Trophoblast cell (in vitro differentiated cells and primary cell): ENCODE data around the gene ADD1.
A peak's percentile ranks its signal among the peaks of the same experiment; 100 is the strongest.

ENCODE experiments used
- DNase-seq, 2 donors: peaks; one replicate each; pipeline ENCODE4 v3.0.0-alpha.2; 2016
- H2AFZ ChIP-seq: 2 replicates; pipeline ENCODE4 v1.6.1; 2013; ENCODE audit warnings: low read length, moderate library complexity, mild to moderate bottlenecking; ENCODE audit not compliant: insufficient read depth, poor library complexity
- H2AK5ac ChIP-seq: 2 replicates; pipeline ENCODE4 v1.6.1; 2013; ENCODE audit warnings: mild to moderate bottlenecking, low read length
- H2BK120ac ChIP-seq: 2 replicates; pipeline ENCODE4 v1.6.1; 2013; ENCODE audit warnings: low read length, mild to moderate bottlenecking, moderate library complexity; ENCODE audit not compliant: insufficient read depth, poor library complexity
- H2BK12ac ChIP-seq: 2 replicates; pipeline ENCODE4 v1.6.1; 2013; ENCODE audit warnings: mild to moderate bottlenecking, low read length, moderate library complexity
- H2BK5ac ChIP-seq: 2 replicates; pipeline ENCODE4 v1.6.1; 2013; ENCODE audit warnings: low read length, low read depth, moderate library complexity, mild to moderate bottlenecking; ENCODE audit not compliant: poor library complexity
- H3K14ac ChIP-seq: 2 replicates; pipeline ENCODE4 v1.6.1; 2013; ENCODE audit warnings: mild to moderate bottlenecking, low read length
- H3K18ac ChIP-seq: 2 replicates; pipeline ENCODE4 v1.6.1; 2013; ENCODE audit warnings: mild to moderate bottlenecking, low read length
- H3K23ac ChIP-seq: 2 replicates; pipeline ENCODE4 v1.6.1; 2013; ENCODE audit warnings: low read length
- H3K27ac ChIP-seq: 2 replicates; pipeline ENCODE4 v1.5.1; 2013; ENCODE audit warnings: low read depth, mild to moderate bottlenecking, inconsistent platforms, low read length, moderate library complexity
- H3K27me3 ChIP-seq: 2 replicates; pipeline ENCODE4 v1.6.1; 2013; ENCODE audit warnings: inconsistent platforms, mild to moderate bottlenecking, low read length, moderate library complexity; ENCODE audit not compliant: insufficient read depth
- H3K36me3 ChIP-seq, 2 experiments: 1 replicate in 1 of 2; 2 replicates in 1 of 2; pipeline ENCODE4 v1.6.1; 2013; ENCODE audit warnings: low read length in 2 of 2, mild to moderate bottlenecking in 2 of 2, moderate library complexity in 1 of 2; ENCODE audit not compliant: insufficient read depth in 2 of 2, control insufficient read depth in 1 of 2
- H3K4ac ChIP-seq: 2 replicates; pipeline ENCODE4 v1.6.1; 2013; ENCODE audit warnings: low read depth, mild to moderate bottlenecking, low read length, moderate library complexity
- H3K4me1 ChIP-seq, 2 experiments: 1 replicate in 1 of 2; 2 replicates in 1 of 2; pipeline ENCODE4 v1.6.1; 2013; ENCODE audit warnings: low read length in 2 of 2, mild to moderate bottlenecking in 2 of 2, moderate library complexity in 1 of 2; ENCODE audit not compliant: insufficient read depth in 2 of 2, control insufficient read depth in 1 of 2
- H3K4me2 ChIP-seq: 2 replicates; pipeline ENCODE4 v1.6.1; 2013; ENCODE audit warnings: inconsistent platforms, mild to moderate bottlenecking, low read length, moderate library complexity
- H3K4me3 ChIP-seq: 2 replicates; pipeline ENCODE4 v1.5.1; 2013; ENCODE audit warnings: mild to moderate bottlenecking, low read depth, low read length, inconsistent platforms
- H3K79me1 ChIP-seq: one replicate; pipeline ENCODE4 v1.6.1; 2013; ENCODE audit warnings: low read length
- H3K79me2 ChIP-seq: 2 replicates; pipeline ENCODE4 v1.6.1; 2013; ENCODE audit warnings: low read length, mild to moderate bottlenecking; ENCODE audit not compliant: control insufficient read depth, insufficient read depth, poor library complexity
- H3K9ac ChIP-seq: 2 replicates; pipeline ENCODE4 v1.6.1; 2013; ENCODE audit warnings: mild to moderate bottlenecking, low read length
- H3K9me3 ChIP-seq: 2 replicates; pipeline ENCODE4 v1.6.1; 2013; ENCODE audit warnings: low read depth, mild to moderate bottlenecking, control low read depth, inconsistent platforms, low read length; ENCODE audit not compliant: insufficient read depth
- H4K12ac ChIP-seq: 2 replicates; pipeline ENCODE4 v1.6.1; 2013; ENCODE audit warnings: low read depth, mild to moderate bottlenecking, low read length, moderate library complexity
- H4K8ac ChIP-seq: 2 replicates; pipeline ENCODE4 v1.6.1; 2013; ENCODE audit warnings: low read depth, mild to moderate bottlenecking, low read length, moderate library complexity
- H4K91ac ChIP-seq: one replicate; pipeline ENCODE4 v1.6.1; 2013; ENCODE audit warnings: low read depth, mild to moderate bottlenecking, low read length, moderate library complexity
- WGBS: extraction: QIAGEN DNeasy Blood & Tissue Kit; methylation state at CpG from one replicate; pipeline ENCODE4 v1.1.7; 2013; ENCODE audit warnings: missing lambda C conversion rate; ENCODE audit not compliant: insufficient read length, insufficient coverage; ENCODE audit errors: extremely low coverage; 5-methylcytosine and 5-hydroxymethylcytosine counted together

The ADD1 gene

DNA sequence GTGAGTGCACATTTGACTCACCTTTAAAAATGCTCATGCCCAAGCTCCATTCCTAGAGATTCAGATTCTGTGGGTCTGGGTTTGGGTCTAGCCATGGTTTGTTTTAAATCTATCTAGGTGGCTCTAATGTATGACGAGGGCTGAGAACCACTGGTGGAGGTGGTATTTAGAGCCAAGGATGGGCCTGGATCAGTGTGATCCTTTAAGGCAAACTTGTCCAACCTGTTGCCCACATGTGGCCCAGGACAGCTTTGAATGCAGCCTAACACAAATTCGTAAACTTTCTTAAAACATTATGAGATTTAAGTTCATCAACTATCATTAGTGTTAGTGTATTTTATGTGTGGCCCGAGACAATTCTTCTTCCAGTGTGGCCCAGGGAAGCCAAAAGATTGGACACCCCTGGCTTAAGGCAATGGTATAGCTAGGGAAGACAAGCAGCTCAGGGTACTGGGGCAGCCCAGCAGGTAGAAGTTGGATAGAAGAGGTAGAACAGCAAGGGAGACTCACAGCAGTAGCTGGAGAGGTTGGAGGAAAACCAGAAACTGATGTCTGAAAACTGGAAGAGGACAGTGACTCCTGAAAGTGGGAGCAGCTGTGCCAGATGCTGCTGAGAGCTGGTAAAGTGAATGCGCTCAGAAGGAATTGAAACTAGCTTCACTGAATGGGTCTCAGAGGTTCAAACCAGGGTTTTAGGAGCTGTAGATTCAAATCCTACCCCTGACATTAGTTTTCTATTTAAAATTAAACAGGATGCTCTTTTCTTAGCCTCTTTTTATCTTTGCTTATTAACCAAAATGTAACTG is 18.2 kb downstream of the ADD1 start:
- no peak overlapping the region for H3K9ac ChIP-seq
- WGBS: no CpG with 5 or more reads among the region's 4 CpGs
- H2AFZ ChIP-seq: no peak overlapping the region
- H3K36me3 ChIP-seq: no peaks in the 10 kb centered on the region
- no peak overlapping the region for H2BK5ac ChIP-seq
- H3K79me1 ChIP-seq: peaks cover 2% of the 10 kb centered on the region
- H4K8ac ChIP-seq: no peak overlapping the region
- H3K27me3 ChIP-seq: no peaks in the 10 kb centered on the region
- no peak overlapping the region for H4K12ac ChIP-seq
- no peak overlapping the region for H4K91ac ChIP-seq
- H2BK12ac ChIP-seq: no peak overlapping the region
- no peaks in the 10 kb centered on the region for H3K9me3 ChIP-seq
- no peak overlapping the region for H3K4me3 ChIP-seq
- H3K4me2 ChIP-seq: no peak overlapping the region
- H2AK5ac ChIP-seq: no peak overlapping the region
- no peak overlapping the region for H3K18ac ChIP-seq
- H3K14ac ChIP-seq: no peak overlapping the region
- peaks cover 8% of the 10 kb centered on the region for H3K79me2 ChIP-seq
- peak; percentile 68 to 76 for DNase-seq
- H2BK120ac ChIP-seq: no peak overlapping the region
- H3K4me1 ChIP-seq: peaks cover 8 to 10% of the 10 kb centered on the region in 2 experiments
- H3K23ac ChIP-seq: no peak overlapping the region
- H3K27ac ChIP-seq: no peak overlapping the region
- peak overlapping the region; percentile 30 for H3K4ac ChIP-seq

DNA sequence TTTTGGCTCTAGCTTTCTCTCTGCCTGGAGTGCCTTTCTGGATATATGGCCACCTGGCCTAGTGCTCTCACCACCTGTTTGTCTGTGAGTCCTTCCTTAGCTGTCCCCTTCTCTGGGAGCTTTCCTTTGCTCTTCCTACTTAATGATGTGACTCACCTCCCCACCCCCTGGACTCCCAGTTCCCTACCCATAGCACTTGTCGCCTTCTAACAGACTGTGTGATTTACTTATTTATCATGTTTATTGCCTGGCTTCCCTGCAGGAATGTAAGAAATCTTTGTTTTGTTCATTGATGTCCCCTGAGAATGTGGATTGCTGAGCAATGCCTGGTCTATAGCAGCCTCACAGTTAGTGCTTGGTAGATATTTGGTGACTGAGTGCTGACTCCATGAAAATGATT is 18.9 kb downstream of the ADD1 start:
- Histone ChIP-seq H2BK120ac (no peak overlapping the region), H3K79me1 (peaks cover 2% of the 10 kb centered on the region), H2BK5ac (no peak overlapping the region), H4K12ac (no peak overlapping the region), H4K8ac (no peak overlapping the region), H3K23ac (no peak overlapping the region), H3K27ac (no peak overlapping the region), H3K4me3 (no peak overlapping the region), H3K9me3 (no peaks in the 10 kb centered on the region), H2AK5ac (no peak overlapping the region), H3K14ac (no peak overlapping the region), H3K4me1 (peaks cover 8 to 11% of the 10 kb centered on the region in 2 experiments), H3K4me2 (no peak overlapping the region), H3K79me2 (peaks cover 7% of the 10 kb centered on the region), H2BK12ac (no peak overlapping the region), H3K9ac (no peak overlapping the region), H3K18ac (no peak overlapping the region), H4K91ac (no peak overlapping the region), H3K4ac (peak overlapping the region; percentile 51), H3K27me3 (no peaks in the 10 kb centered on the region), H3K36me3 (no peaks in the 10 kb centered on the region), H2AFZ (no peak overlapping the region)
- DNase-seq: no peak
- WGBS: no CpG with 5 or more reads among the region's 1 CpG

DNA sequence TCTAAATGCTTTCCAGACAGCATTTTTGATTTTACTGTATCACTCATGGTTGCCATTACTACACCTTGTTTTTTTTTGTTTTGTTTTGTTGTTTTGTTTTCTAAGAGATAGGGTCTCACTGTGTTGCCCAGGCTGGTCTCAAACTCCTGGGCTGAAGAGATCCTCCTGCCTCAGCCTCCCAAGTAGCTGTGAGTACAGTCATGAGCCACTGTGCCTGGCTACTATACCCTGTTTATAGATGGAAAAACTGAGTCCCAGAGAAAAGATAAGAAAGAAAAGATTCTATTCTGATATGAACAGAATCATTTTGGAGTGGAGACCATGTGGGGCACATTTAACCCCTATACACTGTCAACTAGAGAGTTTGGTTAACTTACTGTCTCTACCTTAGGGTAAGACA is 20.0 kb downstream of the ADD1 start:
- H3K4me3 ChIP-seq: no peak overlapping the region
- H4K12ac ChIP-seq: no peak overlapping the region
- H3K27me3 ChIP-seq: no peaks in the 10 kb centered on the region
- no peak overlapping the region for H2BK5ac ChIP-seq
- H3K18ac ChIP-seq: no peak overlapping the region
- no peak overlapping the region for H3K27ac ChIP-seq
- no peak overlapping the region for H2AFZ ChIP-seq
- no peak overlapping the region for H3K23ac ChIP-seq
- H3K4me1 ChIP-seq: peaks cover 11 to 14% of the 10 kb centered on the region in 2 experiments
- H3K9ac ChIP-seq: no peak overlapping the region
- H3K4ac ChIP-seq: peak overlapping the region; percentile 76
- H4K8ac ChIP-seq: no peak overlapping the region
- no peak overlapping the region for H3K4me2 ChIP-seq
- H3K36me3 ChIP-seq: no peaks in the 10 kb centered on the region
- peaks cover 2% of the 10 kb centered on the region for H3K79me1 ChIP-seq
- H2AK5ac ChIP-seq: no peak overlapping the region
- H3K79me2 ChIP-seq: peaks cover 7% of the 10 kb centered on the region
- no peak overlapping the region for H2BK120ac ChIP-seq
- H3K9me3 ChIP-seq: no peaks in the 10 kb centered on the region
- DNase-seq: no peak
- no peak overlapping the region for H4K91ac ChIP-seq
- no peak overlapping the region for H3K14ac ChIP-seq
- no peak overlapping the region for H2BK12ac ChIP-seq

DNA sequence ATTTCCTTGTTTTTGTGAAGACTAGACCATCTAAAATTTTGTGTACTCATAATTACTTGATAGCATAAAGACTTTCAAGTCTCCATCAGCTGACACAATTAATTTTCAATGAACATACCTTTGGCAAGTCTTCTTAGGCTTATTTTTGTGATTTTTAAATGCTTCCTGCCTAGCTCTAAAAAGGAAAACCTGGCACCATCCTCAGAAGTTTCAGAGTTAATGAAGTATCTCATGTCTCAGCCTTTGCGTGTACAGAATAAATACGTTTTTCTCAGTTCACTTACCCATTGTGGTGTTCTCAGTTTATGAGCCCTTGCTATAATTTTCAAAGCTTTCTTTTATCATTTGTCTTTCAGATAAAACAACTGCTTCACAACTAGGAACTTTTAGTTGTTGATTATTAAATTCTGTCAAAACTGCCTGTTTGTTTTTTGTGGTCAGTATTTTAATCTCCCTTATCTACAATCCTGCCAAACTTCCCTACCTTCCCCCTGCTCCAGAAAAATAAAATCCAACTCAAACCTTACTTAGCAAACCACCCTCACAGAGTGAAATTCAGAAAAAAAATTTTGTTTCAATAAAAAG is 21.6 kb downstream of the ADD1 start:
- Histone ChIP-seq H3K18ac (no peak overlapping the region), H3K36me3 (no peaks in the 10 kb centered on the region), H3K4ac (no peak overlapping the region), H4K91ac (no peak overlapping the region), H3K27ac (no peak overlapping the region), H3K4me2 (no peak overlapping the region), H4K8ac (no peak overlapping the region), H2BK120ac (no peak overlapping the region), H3K4me3 (no peak overlapping the region), H2AK5ac (no peak overlapping the region), H2AFZ (no peak overlapping the region), H2BK12ac (no peak overlapping the region), H2BK5ac (no peak overlapping the region), H3K4me1 (peaks cover 11 to 14% of the 10 kb centered on the region in 2 experiments), H4K12ac (no peak overlapping the region), H3K23ac (no peak overlapping the region), H3K9me3 (no peaks in the 10 kb centered on the region), H3K14ac (no peak overlapping the region), H3K79me1 (peaks cover 2% of the 10 kb centered on the region), H3K27me3 (no peaks in the 10 kb centered on the region), H3K79me2 (peaks cover 7% of the 10 kb centered on the region), H3K9ac (no peak overlapping the region)
- no peak for DNase-seq
- no CpG with 5 or more reads among the region's 2 CpGs for WGBS
